A673 (cell line): Measurements from ENCODE around the gene LSM4.

ENCODE experiments used
- EZH2 ChIP-seq: fragments of 200-600 bp; sonication (generic); IDR thresholded peaks from 2 replicates; pipeline ENCODE4 v1.6.1; 2017; ENCODE audit warnings: borderline replicate concordance, low read depth, mild to moderate bottlenecking, mixed read lengths, antibody characterized with exemption, low read length; ENCODE audit not compliant: poor library complexity, severe bottlenecking
- TF ChIP-seq, protein P1 (sequence below): fragments of 300-800, 200-600 bp; sonication (generic); conservative IDR thresholded peaks from 2 replicates; pipeline ENCODE4 v1.5.1; 2017; ENCODE audit warnings: low read depth, mild to moderate bottlenecking, antibody characterized with exemption, low read length, moderate library complexity, mixed read lengths

DNA sequence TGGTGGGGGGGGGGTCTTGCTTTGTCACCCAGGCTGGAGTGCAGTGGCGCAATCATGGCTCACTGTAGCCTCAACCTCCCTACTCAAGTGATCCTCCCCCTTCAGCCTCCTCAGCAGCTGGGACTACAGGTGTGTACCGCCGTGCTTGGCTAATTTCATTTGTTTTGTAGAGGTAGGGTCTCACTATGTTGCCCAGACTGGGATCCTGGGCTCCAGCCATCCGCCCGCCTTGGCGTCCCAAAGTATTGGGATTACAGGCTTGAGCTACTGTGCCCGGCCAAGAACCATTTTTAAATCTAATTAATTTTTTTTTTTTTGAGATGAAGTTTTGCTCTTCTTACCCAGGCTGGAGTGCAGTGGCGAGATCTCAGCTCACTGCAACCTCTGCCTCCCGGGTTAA, 23.2 kb downstream of the LSM4 start:
- no peak for TF ChIP-seq EZH2
- TF ChIP-seq, protein P1, sequence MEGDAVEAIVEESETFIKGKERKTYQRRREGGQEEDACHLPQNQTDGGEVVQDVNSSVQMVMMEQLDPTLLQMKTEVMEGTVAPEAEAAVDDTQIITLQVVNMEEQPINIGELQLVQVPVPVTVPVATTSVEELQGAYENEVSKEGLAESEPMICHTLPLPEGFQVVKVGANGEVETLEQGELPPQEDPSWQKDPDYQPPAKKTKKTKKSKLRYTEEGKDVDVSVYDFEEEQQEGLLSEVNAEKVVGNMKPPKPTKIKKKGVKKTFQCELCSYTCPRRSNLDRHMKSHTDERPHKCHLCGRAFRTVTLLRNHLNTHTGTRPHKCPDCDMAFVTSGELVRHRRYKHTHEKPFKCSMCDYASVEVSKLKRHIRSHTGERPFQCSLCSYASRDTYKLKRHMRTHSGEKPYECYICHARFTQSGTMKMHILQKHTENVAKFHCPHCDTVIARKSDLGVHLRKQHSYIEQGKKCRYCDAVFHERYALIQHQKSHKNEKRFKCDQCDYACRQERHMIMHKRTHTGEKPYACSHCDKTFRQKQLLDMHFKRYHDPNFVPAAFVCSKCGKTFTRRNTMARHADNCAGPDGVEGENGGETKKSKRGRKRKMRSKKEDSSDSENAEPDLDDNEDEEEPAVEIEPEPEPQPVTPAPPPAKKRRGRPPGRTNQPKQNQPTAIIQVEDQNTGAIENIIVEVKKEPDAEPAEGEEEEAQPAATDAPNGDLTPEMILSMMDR = no peak
